OCI-LY1 (cell line): ENCODE measurements around the gene WDFY4.

Experiments
- EZH2 ChIP-seq: fragments of 200-600 bp; sonication (generic), shearing (Covaris generic); IDR thresholded peaks from 2 replicates; pipeline ENCODE4 v1.8.0; 2017; ENCODE audit warnings: borderline replicate concordance, mixed run types, mild to moderate bottlenecking, antibody characterized with exemption, low read length, moderate library complexity, mixed read lengths
- TF ChIP-seq, protein P1 (sequence below): fragments of 200-600 bp; sonication (generic), shearing (Covaris generic); IDR thresholded peaks from 2 replicates; pipeline ENCODE4 v1.5.1; 2017; ENCODE audit warnings: mild to moderate bottlenecking, antibody characterized with exemption, low read length, moderate library complexity, mixed read lengths

DNA sequence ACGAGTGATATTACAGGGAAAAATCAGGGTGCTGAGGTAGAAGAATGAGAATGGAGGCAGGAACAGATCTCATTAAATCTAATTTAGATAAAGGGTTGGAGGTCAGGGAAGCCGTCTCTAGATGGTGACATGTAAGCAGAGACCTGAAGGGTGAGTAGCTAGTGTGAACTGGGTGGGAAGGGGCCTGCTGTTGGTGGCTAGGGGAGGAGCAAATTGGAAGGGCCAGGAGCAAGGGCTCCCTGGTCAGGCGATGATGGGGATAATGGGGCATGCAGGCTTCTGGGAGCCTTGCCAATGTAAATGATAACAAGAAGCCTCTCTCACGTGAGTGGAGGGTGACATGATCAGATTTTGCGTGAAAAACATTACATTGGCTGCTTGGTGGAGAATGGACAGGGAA lies 76.3 kb downstream of the WDFY4 start:
- TF ChIP-seq, protein P1, sequence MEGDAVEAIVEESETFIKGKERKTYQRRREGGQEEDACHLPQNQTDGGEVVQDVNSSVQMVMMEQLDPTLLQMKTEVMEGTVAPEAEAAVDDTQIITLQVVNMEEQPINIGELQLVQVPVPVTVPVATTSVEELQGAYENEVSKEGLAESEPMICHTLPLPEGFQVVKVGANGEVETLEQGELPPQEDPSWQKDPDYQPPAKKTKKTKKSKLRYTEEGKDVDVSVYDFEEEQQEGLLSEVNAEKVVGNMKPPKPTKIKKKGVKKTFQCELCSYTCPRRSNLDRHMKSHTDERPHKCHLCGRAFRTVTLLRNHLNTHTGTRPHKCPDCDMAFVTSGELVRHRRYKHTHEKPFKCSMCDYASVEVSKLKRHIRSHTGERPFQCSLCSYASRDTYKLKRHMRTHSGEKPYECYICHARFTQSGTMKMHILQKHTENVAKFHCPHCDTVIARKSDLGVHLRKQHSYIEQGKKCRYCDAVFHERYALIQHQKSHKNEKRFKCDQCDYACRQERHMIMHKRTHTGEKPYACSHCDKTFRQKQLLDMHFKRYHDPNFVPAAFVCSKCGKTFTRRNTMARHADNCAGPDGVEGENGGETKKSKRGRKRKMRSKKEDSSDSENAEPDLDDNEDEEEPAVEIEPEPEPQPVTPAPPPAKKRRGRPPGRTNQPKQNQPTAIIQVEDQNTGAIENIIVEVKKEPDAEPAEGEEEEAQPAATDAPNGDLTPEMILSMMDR: no peak
- TF ChIP-seq EZH2: no peak
